HG03135 (cell line): ENCODE results near the gene CD79A.

ENCODE experiments used
- ATAC-seq: cut with Tn5 transposase; IDR thresholded peaks from one replicate; pipeline ENCODE4 v1.9.1; 2021; ENCODE audit warnings: mild to moderate bottlenecking, moderate library complexity; ENCODE audit not compliant: unreplicated experiment

Gene CD79A

GRCh38 chr19:41876847-41877832 lies at the start of gene CD79A:
Gene CD79A, plus strand, starts transcription at chr19:41877279. Its CDS starts 26 bp downstream, at chr19:41877305.
- ATAC-seq, result peak; percentile 60

GRCh38 chr19:41837981-41838708 lies 38.9 kb upstream of the CD79A start:
- ATAC-seq, result no peak

- ATAC-seq, result no peak
Observed at GRCh38 chr19:41839211-41839610, 37.9 kb upstream of the CD79A start.

GRCh38 chr19:41843371-41843770 lies 33.7 kb upstream of the CD79A start:
- no peak for ATAC-seq

- ATAC-seq, result no peak
Observed at GRCh38 chr19:41844601-41845000, 32.5 kb upstream of the CD79A start, which contains the start of gene LYPD4. Gene LYPD4, minus strand, starts transcription at chr19:41844683. Its CDS starts 5,398 bp downstream, at chr19:41839285.

GRCh38 chr19:41845001-41845050 lies 32.3 kb upstream of the CD79A start, which contains the start of gene DMRTC2:
Gene DMRTC2, plus strand, starts transcription at chr19:41845042. Its CDS starts 2,387 bp downstream, at chr19:41847429.
- ATAC-seq, result no peak

- no peak for ATAC-seq
Observed at GRCh38 chr19:41845051-41845590, 32.0 kb upstream of the CD79A start.

GRCh38 chr19:41847351-41848105 lies 29.6 kb upstream of the CD79A start:
- no peak for ATAC-seq

GRCh38 chr19:41848666-41849065 lies 28.4 kb upstream of the CD79A start:
- ATAC-seq, result no peak

- ATAC-seq, result no peak
Observed at GRCh38 chr19:41849067-41849466, 28.0 kb upstream of the CD79A start.

GRCh38 chr19:41850381-41850780 lies 26.7 kb upstream of the CD79A start:
- ATAC-seq, result no peak

GRCh38 chr19:41851456-41851855 lies 25.6 kb upstream of the CD79A start:
- no peak for ATAC-seq

- ATAC-seq, result no peak
Observed at GRCh38 chr19:41853344-41853743, 23.7 kb upstream of the CD79A start.

- ATAC-seq, result no peak
Observed at GRCh38 chr19:41853768-41854167, 23.3 kb upstream of the CD79A start.

- ATAC-seq, result no peak
Observed at GRCh38 chr19:41859213-41859617, 17.9 kb upstream of the CD79A start.

- ATAC-seq, result peak; percentile 74
Observed at GRCh38 chr19:41859618-41860418, 17.3 kb upstream of the CD79A start, which contains the start of gene RPS19. Gene RPS19, plus strand, starts transcription at chr19:41860255. Its CDS starts 520 bp downstream, at chr19:41860775.

- no peak for ATAC-seq
Observed at GRCh38 chr19:41860419-41861115, 16.5 kb upstream of the CD79A start.

GRCh38 chr19:41861116-41861768 lies 15.8 kb upstream of the CD79A start:
- ATAC-seq, result no peak

GRCh38 chr19:41861846-41862245 lies 15.2 kb upstream of the CD79A start:
- ATAC-seq, result no peak
